CD8-positive, alpha-beta memory T cell (primary cell): Measurements from ENCODE around the gene IRF6. TPM values are rescaled to one million over a fixed set of nuclear protein-coding genes. Genes with fewer than 3 reads are reported as not detected.

Experiments
- CTCF ChIA-PET: fragments of 350-600 bp; sonication (Branson Sonifier 250); formaldehyde crosslinking; loops from one replicate; lab custom pipeline; 2021; ENCODE audit warnings: antibody characterized with exemption; lab: Charles Lee
- POLR2A ChIA-PET: fragments of 350-600 bp; sonication (Branson Sonifier 250); formaldehyde crosslinking; loops from one replicate; lab custom pipeline; 2021; ENCODE audit warnings: antibody characterized with exemption; lab: Charles Lee
- DNase-seq, 5 donors: peaks; one replicate each; pipeline versions ENCODE4 v3.0.0 to v3.0.0-alpha.2; 2020 to 2022; ENCODE audit warnings: mixed read lengths in 1 of 5
- H3K27ac ChIP-seq: one replicate; pipeline ENCODE4 v1.7.0; 2013; ENCODE audit warnings: low read depth, mild to moderate bottlenecking, low read length, moderate library complexity
- H3K27me3 ChIP-seq: 2 replicates; pipeline ENCODE4 v1.7.0; 2013; ENCODE audit warnings: low read length, mild to moderate bottlenecking; ENCODE audit not compliant: insufficient read depth, poor library complexity, severe bottlenecking
- H3K36me3 ChIP-seq: 2 replicates; pipeline ENCODE4 v1.7.0; 2013; ENCODE audit warnings: mild to moderate bottlenecking, low read length, moderate library complexity; ENCODE audit not compliant: insufficient read depth
- H3K4me1 ChIP-seq: 2 replicates; pipeline ENCODE4 v1.7.0; 2013; ENCODE audit warnings: mild to moderate bottlenecking, low read length, moderate library complexity; ENCODE audit not compliant: insufficient read depth
- H3K4me3 ChIP-seq: 2 replicates; pipeline ENCODE4 v1.7.0; 2013; ENCODE audit warnings: mild to moderate bottlenecking, low read length
- H3K9me3 ChIP-seq: 2 replicates; pipeline ENCODE4 v1.7.0; 2013; ENCODE audit warnings: mild to moderate bottlenecking, low read length
- H3K27ac Mint-ChIP-seq, 8 donors: one replicate each; pipeline ENCODE4 v1.8.0; 2020 to 2021; ENCODE audit warnings: mixed read lengths in 8 of 8, mild to moderate bottlenecking in 6 of 8, inconsistent platforms in 3 of 8, moderate library complexity in 3 of 8
- H3K27me3 Mint-ChIP-seq, 2 donors: one replicate each; pipeline ENCODE4 v1.8.0; 2020 to 2021; ENCODE audit warnings: mixed read lengths in 2 of 2, mild to moderate bottlenecking in 1 of 2, moderate library complexity in 1 of 2
- H3K36me3 Mint-ChIP-seq, 3 donors: one replicate each; pipeline ENCODE4 v1.8.0; 2020 to 2021; ENCODE audit warnings: mixed read lengths in 3 of 3, inconsistent platforms in 1 of 3, mild to moderate bottlenecking in 1 of 3
- H3K4me1 Mint-ChIP-seq, 3 donors: one replicate each; pipeline ENCODE4 v1.8.0; 2020 to 2021; ENCODE audit warnings: mixed read lengths in 3 of 3, inconsistent platforms in 1 of 3, mild to moderate bottlenecking in 1 of 3
- H3K4me3 Mint-ChIP-seq, 7 donors: one replicate each; pipeline ENCODE4 v1.8.0; 2020 to 2021; ENCODE audit warnings: mixed read lengths in 7 of 7, mild to moderate bottlenecking in 6 of 7, moderate library complexity in 4 of 7, inconsistent platforms in 2 of 7
- H3K9me3 Mint-ChIP-seq, 5 donors: one replicate each; pipeline ENCODE4 v1.8.0; 2020 to 2022; ENCODE audit warnings: mixed read lengths in 5 of 5, mild to moderate bottlenecking in 3 of 5, moderate library complexity in 2 of 5, inconsistent platforms in 1 of 5
- polyA plus RNA-seq: library from polyadenylated mRNA; unstranded; fragments of 300-500 nt; fragmentation: Illumina TruSeq; gene quantifications from one replicate; pipeline ENCODE4 v1.2.3, GENCODE V29; 2021
- total RNA-seq, 2 experiments: library from RNA; stranded (reverse); gene quantifications; one replicate each; pipeline ENCODE4 v1.2.3, GENCODE V29; 2021

IRF6 gene
- total and polyA plus RNA-seq, 3 experiments from 2014 or later, result 1.0 to 1.2 (median 1.2) TPM

DNA sequence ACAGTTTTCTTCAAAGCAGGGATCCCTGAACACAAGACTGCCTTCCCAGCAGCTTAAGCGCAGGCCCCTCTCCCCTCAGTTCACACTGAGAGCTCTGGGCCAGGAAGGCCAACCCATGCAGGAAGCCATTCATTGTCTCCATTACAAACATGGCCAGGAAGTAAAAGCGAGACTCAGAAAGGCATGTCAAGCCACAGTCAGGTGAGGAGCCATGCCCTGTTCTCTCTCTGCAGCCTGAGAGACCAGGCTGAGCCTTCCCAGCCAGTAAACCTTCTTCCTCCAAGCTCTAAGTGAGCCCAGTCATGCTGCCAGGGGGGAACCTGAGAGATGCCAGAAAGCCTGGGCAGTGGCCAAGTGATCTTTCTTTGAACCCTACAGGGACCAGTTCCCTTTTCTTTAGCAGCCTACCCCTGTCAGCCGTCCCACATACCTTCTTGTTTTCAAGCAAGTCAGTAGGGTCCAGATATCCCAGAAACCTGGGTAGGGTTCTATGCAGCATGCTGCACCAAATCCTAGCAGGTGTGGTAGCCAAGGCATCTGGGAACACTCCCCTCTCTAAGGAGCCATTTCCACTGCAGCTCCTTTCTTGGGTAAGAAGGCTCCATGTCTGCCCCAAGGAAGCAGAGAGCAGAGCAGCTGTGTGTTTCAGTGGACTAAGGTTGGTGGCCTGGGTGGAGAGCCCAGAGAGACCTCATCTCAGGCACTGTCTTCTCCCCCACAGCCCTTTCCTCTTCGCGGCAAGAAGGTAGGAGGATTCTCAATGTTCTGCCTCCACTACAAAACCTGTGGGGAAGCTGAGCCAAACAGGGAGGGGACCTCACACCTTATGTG, 49.1 kb downstream of the IRF6 start:
- DNase-seq, result peak; percentile 16 to 56 (median 41)
- ChIA-PET CTCF (interaction anchor here (0.7 to 17.3 kb wide), 9 partner anchors 5 to 187 kb away, joined by 3 to 255 read pairs (median 4); partner anchors contain the start of genes C1orf74 and TRAF3IP3), POLR2A (interaction anchor here (1.1 to 5.1 kb wide), 5 partner anchors 9 to 27 kb away, joined by 3 to 50 read pairs (median 6); partner anchors contain the start of gene C1orf74)
- Mint-ChIP-seq H3K4me3 (peak overlapping the region; percentile 90 to 100 (median 98)), H3K4me1 (peaks cover 66 to 81% (median 73%) of the 10 kb centered on the region in 3 donors), H3K9me3 (no peaks in the 10 kb centered on the region), H3K27ac (peak overlapping the region; percentile 84 to 98 (median 96)), H3K36me3 (peaks cover 16 to 56% (median 25%) of the 10 kb centered on the region in 3 donors), H3K27me3 (no peaks in the 10 kb centered on the region)
- Histone ChIP-seq H3K27ac (peak overlapping the region; percentile 57), H3K4me1 (peaks cover 79% of the 10 kb centered on the region), H3K36me3 (peaks cover 25% of the 10 kb centered on the region), H3K4me3 (peak overlapping the region; percentile 89), H3K9me3 (no peaks in the 10 kb centered on the region), H3K27me3 (no peaks in the 10 kb centered on the region)

- Mint-ChIP-seq H3K4me1 (peaks cover 67 to 81% (median 73%) of the 10 kb centered on the region in 3 donors), H3K9me3 (no peaks in the 10 kb centered on the region), H3K27ac (peak within 1 kb of the TSS; percentile 84 to 98 (median 96)), H3K36me3 (peaks cover 9 to 49% (median 20%) of the 10 kb centered on the region in 3 donors), H3K27me3 (no peaks in the 10 kb centered on the region), H3K4me3 (peak within 1 kb of the TSS; percentile 90 to 100 (median 98))
- DNase-seq, result peak; percentile 52 to 84 (median 80)
- Histone ChIP-seq H3K9me3 (no peaks in the 10 kb centered on the region), H3K27ac (peak within 1 kb of the TSS; percentile 57), H3K4me1 (peaks cover 78% of the 10 kb centered on the region), H3K4me3 (peak within 1 kb of the TSS; percentile 89), H3K27me3 (no peaks in the 10 kb centered on the region), H3K36me3 (peaks cover 18% of the 10 kb centered on the region)
- CTCF ChIA-PET, result interaction anchor here (0.9 to 17.3 kb wide), 7 partner anchors 5 to 67 kb away, joined by 3 to 255 read pairs (median 10); partner anchors contain the start of gene TRAF3IP3
- POLR2A ChIA-PET, result interaction anchor here (0.5 to 5.1 kb wide), 6 partner anchors 10 to 52 kb away, joined by 3 to 50 read pairs (median 5); partner anchors contain the start of gene C1orf74
These were observed 49.9 kb downstream of the IRF6 start, which contains the start of gene TRAF3IP3 for GRCh38 chr1:209755926-209756614. Gene TRAF3IP3 (plus strand): TSS chr1:209756053. CDS start chr1:209760040, 3,987 bp downstream.

- ChIA-PET POLR2A (interaction anchor here (0.5 to 5.1 kb wide), 4 partner anchors 14 to 53 kb away, joined by 3 to 50 read pairs (median 12); partner anchors contain the start of gene C1orf74), CTCF (interaction anchor here (0.9 to 17.3 kb wide), 8 partner anchors 4 to 72 kb away, joined by 3 to 255 read pairs (median 6); partner anchors contain the start of genes TRAF3IP3 and UTP25)
- H3K36me3 ChIP-seq, result peaks cover 14% of the 10 kb centered on the region
- no peaks in the 10 kb centered on the region for H3K27me3 ChIP-seq
- peaks cover 77% of the 10 kb centered on the region for H3K4me1 ChIP-seq
- H3K4me3 ChIP-seq, result peak overlapping the region; percentile 89
- Mint-ChIP-seq H3K27me3 (no peaks in the 10 kb centered on the region), H3K4me3 (peak overlapping the region; percentile 90 to 100 (median 98)), H3K27ac (peak overlapping the region; percentile 84 to 98 (median 96)), H3K36me3 (peaks cover 5 to 41% (median 16%) of the 10 kb centered on the region in 3 donors), H3K9me3 (no peaks in the 10 kb centered on the region), H3K4me1 (peaks cover 68 to 81% (median 73%) of the 10 kb centered on the region in 3 donors)
- no peak for DNase-seq
- no peaks in the 10 kb centered on the region for H3K9me3 ChIP-seq
- no peak overlapping the region for H3K27ac ChIP-seq
These were observed 50.7 kb downstream of the IRF6 start for GRCh38 chr1:209755256-209755655.

DNA sequence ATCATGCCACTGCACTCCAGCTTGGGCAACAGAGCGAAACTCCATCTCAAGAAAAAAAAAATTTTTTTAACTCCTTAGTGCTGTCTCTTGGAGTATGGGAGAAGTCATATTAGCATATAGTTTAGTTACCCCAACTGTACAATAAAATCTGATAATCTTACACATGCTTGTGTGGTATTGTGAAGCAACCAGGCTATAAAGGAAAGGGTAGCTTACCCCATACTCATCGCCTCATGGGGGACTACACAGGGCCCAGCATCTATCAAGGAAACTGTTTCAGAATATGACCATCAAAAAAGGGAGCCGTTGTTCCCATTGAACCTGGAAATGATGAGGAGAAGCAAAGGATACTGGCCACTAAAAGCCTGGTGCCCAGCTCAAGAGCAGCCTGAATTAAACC, 53.1 kb downstream of the IRF6 start:
- H3K27me3 Mint-ChIP-seq, result no peaks in the 10 kb centered on the region
- Histone ChIP-seq H3K4me1 (peaks cover 73% of the 10 kb centered on the region), H3K4me3 (no peak overlapping the region), H3K27ac (no peak overlapping the region), H3K27me3 (no peaks in the 10 kb centered on the region), H3K9me3 (no peaks in the 10 kb centered on the region), H3K36me3 (no peaks in the 10 kb centered on the region)
- H3K27ac Mint-ChIP-seq, result peak overlapping the region in 5 of 8 donors; percentile 57 to 98 (median 91)
- H3K4me3 Mint-ChIP-seq, result no peak overlapping the region
- no peak for DNase-seq
- H3K9me3 Mint-ChIP-seq, result no peaks in the 10 kb centered on the region
- ChIA-PET CTCF (interaction anchor here (1.6 to 17.1 kb wide), 3 partner anchors 9 to 183 kb away, joined by 3 to 255 read pairs (median 4); partner anchors contain the start of gene TRAF3IP3), POLR2A (no interaction called here)
- H3K36me3 Mint-ChIP-seq, result peaks cover 0 to 18% (median 4%) of the 10 kb centered on the region in 3 donors
- H3K4me1 Mint-ChIP-seq, result peaks cover 61 to 77% (median 72%) of the 10 kb centered on the region in 3 donors

- peaks cover 82% of the 10 kb centered on the region for H3K4me1 ChIP-seq
- Mint-ChIP-seq H3K4me1 (peaks cover 67 to 85% (median 82%) of the 10 kb centered on the region in 3 donors), H3K27ac (peak overlapping the region; percentile 61 to 98 (median 94)), H3K27me3 (no peaks in the 10 kb centered on the region), H3K4me3 (peak overlapping the region; percentile 25 to 86 (median 76)), H3K9me3 (no peaks in the 10 kb centered on the region), H3K36me3 (peaks cover 0 to 9% (median 4%) of the 10 kb centered on the region in 3 donors)
- peak overlapping the region; percentile 24 for H3K4me3 ChIP-seq
- H3K36me3 ChIP-seq, result no peaks in the 10 kb centered on the region
- no peaks in the 10 kb centered on the region for H3K27me3 ChIP-seq
- peak in 1 of 5 donors; percentile 14 for DNase-seq
- POLR2A ChIA-PET, result interaction anchor here (0.5 to 2.0 kb wide), 2 partner anchors 17 to 55 kb away, joined by 8 to 12 read pairs; no protein-coding TSS in a partner anchor
- CTCF ChIA-PET, result interaction anchor here (1.6 to 17.1 kb wide), 3 partner anchors 11 to 182 kb away, joined by 3 to 255 read pairs (median 4); partner anchors contain the start of gene TRAF3IP3
- peak overlapping the region; percentile 3 for H3K27ac ChIP-seq
- no peaks in the 10 kb centered on the region for H3K9me3 ChIP-seq
These were observed 54.2 kb downstream of the IRF6 start for GRCh38 chr1:209751627-209752231.

DNA sequence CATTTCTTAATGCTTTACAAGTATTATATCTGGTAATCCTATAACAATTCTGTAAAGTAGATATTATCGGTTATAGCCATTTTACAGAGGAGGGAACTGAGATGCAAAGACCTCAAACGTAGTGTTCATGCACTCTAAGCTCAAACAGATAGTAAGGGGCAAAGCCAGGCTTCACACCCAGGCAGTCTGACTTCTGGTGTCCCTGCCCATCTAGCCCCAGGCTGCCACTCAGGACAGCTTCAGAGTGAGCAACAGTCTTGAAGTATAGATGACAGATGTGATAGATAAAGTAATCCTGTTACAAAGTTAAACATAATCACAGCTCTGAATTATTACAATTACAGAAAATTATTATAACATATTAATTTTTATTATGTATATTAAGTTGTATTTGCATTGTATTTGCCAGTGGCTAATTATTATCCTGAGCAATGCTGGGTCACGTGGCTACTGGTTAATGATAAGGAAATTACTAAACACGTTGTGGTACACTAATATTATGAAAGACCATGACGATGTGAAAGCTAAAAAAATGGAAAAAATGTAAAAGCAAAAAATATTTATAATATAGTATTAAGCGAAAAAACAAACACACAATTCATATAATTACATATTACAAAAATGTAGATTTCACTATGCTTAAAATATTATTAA, 56.1 kb downstream of the IRF6 start:
- no peak overlapping the region for H3K27ac ChIP-seq
- Mint-ChIP-seq H3K27me3 (no peaks in the 10 kb centered on the region), H3K27ac (peak overlapping the region; percentile 14 to 85 (median 58)), H3K4me3 (peak overlapping the region in 5 of 7 donors; percentile 0 to 50 (median 37)), H3K4me1 (peaks cover 55 to 73% (median 71%) of the 10 kb centered on the region in 3 donors), H3K36me3 (peaks cover 0 to 4% (median 0%) of the 10 kb centered on the region in 3 donors), H3K9me3 (no peaks in the 10 kb centered on the region)
- H3K27me3 ChIP-seq, result no peaks in the 10 kb centered on the region
- no peaks in the 10 kb centered on the region for H3K36me3 ChIP-seq
- no peak overlapping the region for H3K4me3 ChIP-seq
- CTCF ChIA-PET, result interaction anchor here (1.2 to 17.1 kb wide), 3 partner anchors 12 to 78 kb away, joined by 3 to 255 read pairs (median 4); partner anchors contain the start of genes TRAF3IP3 and UTP25
- POLR2A ChIA-PET, result interaction anchor here (0.8 to 2.6 kb wide), 2 partner anchors 19 to 32 kb away, joined by 3 to 20 read pairs; no protein-coding TSS in a partner anchor
- H3K9me3 ChIP-seq, result no peaks in the 10 kb centered on the region
- H3K4me1 ChIP-seq, result peaks cover 71% of the 10 kb centered on the region
- DNase-seq, result no peak
